GM19240 (cell line): ENCODE results near the gene FRMD4A.

Source experiments
- DNase-seq: peaks from one replicate; pipeline ENCODE4 v3.0.0; 2011; ENCODE audit warnings: low spot score; ENCODE audit not compliant: insufficient read length

Gene FRMD4A

GRCh38 chr10:13632440-13632839, 698.3 kb downstream of the FRMD4A start:
- no peak for DNase-seq

GRCh38 chr10:13631594-13631993, 699.1 kb downstream of the FRMD4A start:
- no peak for DNase-seq

- no peak for DNase-seq
Measured at GRCh38 chr10:13630231-13630630, 700.5 kb downstream of the FRMD4A start.

GRCh38 chr10:13629116-13629515, 701.6 kb downstream of the FRMD4A start:
- no peak for DNase-seq

- DNase-seq: no peak
Measured at GRCh38 chr10:13628661-13629060, 702.1 kb downstream of the FRMD4A start.

- no peak for DNase-seq
Measured at GRCh38 chr10:13627459-13628310, 703.0 kb downstream of the FRMD4A start.

GRCh38 chr10:13624630-13625029, 706.1 kb downstream of the FRMD4A start:
- DNase-seq: no peak

- no peak for DNase-seq
Measured at GRCh38 chr10:13621931-13622330, 708.8 kb downstream of the FRMD4A start.

- no peak for DNase-seq
Measured at GRCh38 chr10:13617116-13617515, 713.6 kb downstream of the FRMD4A start.

- DNase-seq: no peak
Measured at GRCh38 chr10:13615650-13616300, 714.9 kb downstream of the FRMD4A start.

- no peak for DNase-seq
Measured at GRCh38 chr10:13614530-13615332, 716.0 kb downstream of the FRMD4A start.

GRCh38 chr10:13613519-13613918, 717.2 kb downstream of the FRMD4A start:
- no peak for DNase-seq

GRCh38 chr10:13612654-13613373, 717.9 kb downstream of the FRMD4A start:
- no peak for DNase-seq

- no peak for DNase-seq
Measured at GRCh38 chr10:13608246-13608853, 722.4 kb downstream of the FRMD4A start.

GRCh38 chr10:13604357-13605040, 726.2 kb downstream of the FRMD4A start:
- DNase-seq: no peak

- DNase-seq: no peak
Measured at GRCh38 chr10:13597909-13598308, 732.8 kb downstream of the FRMD4A start.

- no peak for DNase-seq
Measured at GRCh38 chr10:13594641-13595040, 736.1 kb downstream of the FRMD4A start.
